Measurements from ENCODE around the gene CYB561D2. TPM values are rescaled to one million over a fixed set of nuclear protein-coding genes. Genes with fewer than 3 reads are reported as not detected.

Gene CYB561D2
- total and polyA plus RNA-seq, 9 of the 15 experiments (the other 6 are each of a cell fraction or from before 2014, with no cell fraction given), result 4.2 to 16.6 (median 9.4) TPM

- in situ Hi-C loops (cut with MboI), result no loop called here
Observed at GRCh38 chr3:50359760-50360110, 9.1 kb downstream of the CYB561D2 start.

More at GRCh38 chr3:50359760-50360110, 9.1 kb downstream of the CYB561D2 start:
- Histone ChIP-seq H3K9me3 (replicated peaks; ENCODE audit: control insufficient read depth, insufficient read depth, low read depth, low read length) (no peaks in the 10 kb centered on the region), H4K20me1 (replicated peaks; ENCODE audit: control insufficient read depth, insufficient read depth, low read length) (peaks cover 31% of the 10 kb centered on the region; the same call in 1 of the 2 replicates), H3K36me3 (ENCODE audit: control insufficient read depth, insufficient read depth, low read length) (peaks cover 25% of the 10 kb centered on the region; the same call in 2 of the 3 replicates), H2AFZ (ENCODE audit: low read depth, low read length) (peak overlapping the region; percentile 97), H3K79me2 (ENCODE audit: control insufficient read depth, insufficient read depth, low read length) (peaks cover 41% of the 10 kb centered on the region), H3K27me3 (ENCODE audit: control insufficient read depth in 2 of 2, insufficient read depth in 2 of 2, low read length in 2 of 2) (no peaks in the 10 kb centered on the region), H3K27ac (ENCODE audit: extremely low read depth, low read depth, low read length) (no peak overlapping the region; the same call in 2 of the 3 replicates), H3K4me2 (ENCODE audit: insufficient read depth, low read length) (peak overlapping the region; percentile 95), H3K9me1 (ENCODE audit: control insufficient read depth, insufficient read depth, low read length) (peaks cover 6% of the 10 kb centered on the region), H3K9ac (ENCODE audit: insufficient read depth in 1 of 2, low read depth in 2 of 2, low read length in 2 of 2) (peak overlapping the region in 1 of 2 experiments; percentile 66; a peak in 1 of 4 replicates), H3K4me3 (peak overlapping the region; percentile 62; the same call in 1 of the 2 replicates), H3K4me1 (replicated peaks in 1 of 2; ENCODE audit: control insufficient read depth in 2 of 2, insufficient read depth in 2 of 2, low read length in 2 of 2) (peaks cover 25 to 40% of the 10 kb centered on the region in 2 experiments; a peak in 4 of 5 replicates)
- intact Hi-C loops (cut with micrococcal nuclease), result loop anchor here (5.0 kb wide), 1 partner anchor 253 kb away; the partner anchor contains the start of gene CISH
- no TSS peak for BruUV-seq (replicated peaks)
- POLR2A ChIA-PET, result interaction anchor here (0.6 kb wide), 1 partner anchor 10 kb away, joined by 3 read pairs; no protein-coding TSS in a partner anchor
- CTCF ChIA-PET (ENCODE audit: low intra/inter-chr PET ratio), result no interaction called here
- FAIRE-seq, result no peak
- 14% methylated on average over 8 of the region's 8 CpGs for WGBS (ENCODE audit: insufficient coverage, low coverage, missing lambda C conversion rate)
- TF ChIP-seq ZNF695 (CRISPR knock-in tag; IDR thresholded peaks at IDR 0.05) (no peak), PREB (CRISPR knock-in tag; IDR thresholded peaks at IDR 0.05) (no peak), GABPA (tag; conservative IDR thresholded peaks at IDR 0.05; ENCODE audit: low read depth) (peak; percentile 25; the same call in 1 of the 2 replicates), CREB3L1 (IDR thresholded peaks at IDR 0.05; ENCODE audit: borderline replicate concordance, low read depth) (0 out of 2 replicates have a peak, but pooled peaks have one; percentile 35), NFE2 (IDR thresholded peaks at IDR 0.05; ENCODE audit: low read depth) (peak; percentile 42; the same call in 1 of the 2 replicates), NR2C2 (CRISPR knock-in tag; IDR thresholded peaks at IDR 0.05) (no peak), NR2C2 (tag; IDR thresholded peaks at IDR 0.05) (peak; percentile 59), ATF1 (CRISPR knock-in tag; IDR thresholded peaks at IDR 0.05) (no peak), ATF1 (tag; IDR thresholded peaks at IDR 0.05) (peak; percentile 44; the same call in 1 of the 2 replicates), NR2F6 (CRISPR knock-in tag; IDR thresholded peaks at IDR 0.05) (0 out of 2 replicates have a peak, but pooled peaks have one; percentile 29)
- no peak for DNase-seq (ENCODE audit: extremely low read depth in 1 of 4, low spot score in 3 of 4)
- ATAC-seq, result no peak
